H54 (cell line): ENCODE measurements around the gene ARFIP2.

Source experiments
- DNase-seq: peaks from one replicate; pipeline ENCODE4 v3.0.0; 2011; ENCODE audit warnings: low spot score, mixed read lengths; ENCODE audit not compliant: insufficient read length
- FAIRE-seq: peaks from 3 replicates; lab custom pipeline; 2011; peaks lifted over from hg19 to GRCh38; lab: Jason Lieb, UNC
- POLR2A ChIP-seq: IDR thresholded peaks from 2 replicates; pipeline ENCODE4 v1.6.1; 2011; ENCODE audit warnings: low read depth, mild to moderate bottlenecking, low read length

ARFIP2 gene

GRCh38 chr11:6443269-6444003 is 37.7 kb downstream of the ARFIP2 start:
- no peak for TF ChIP-seq POLR2A
- FAIRE-seq = no peak
- DNase-seq = peak; percentile 79

- DNase-seq (no peak), FAIRE-seq (no peak)
- no peak for TF ChIP-seq POLR2A
Measured at GRCh38 chr11:6442441-6442840, 38.7 kb downstream of the ARFIP2 start.

- FAIRE-seq = no peak
- TF ChIP-seq POLR2A = no peak
- no peak for DNase-seq
Measured at GRCh38 chr11:6440906-6441358, 40.2 kb downstream of the ARFIP2 start, which contains the start of gene HPX. Gene HPX, minus strand, starts transcription at chr11:6440987. Its CDS starts 24 bp downstream, at chr11:6440963.

GRCh38 chr11:6438979-6439571 is 42.1 kb downstream of the ARFIP2 start:
- FAIRE-seq = peak; percentile 50
- peak; percentile 56 for DNase-seq
- no peak for TF ChIP-seq POLR2A

- DNase-seq (no peak), FAIRE-seq (no peak)
- no peak for TF ChIP-seq POLR2A
Measured at GRCh38 chr11:6437993-6438392, 43.1 kb downstream of the ARFIP2 start.

GRCh38 chr11:6437423-6437822 is 43.7 kb downstream of the ARFIP2 start:
- no peak for TF ChIP-seq POLR2A
- DNase-seq = no peak
- FAIRE-seq = no peak

- DNase-seq (no peak), FAIRE-seq (no peak)
- no peak for TF ChIP-seq POLR2A
Measured at GRCh38 chr11:6433998-6434660, 47.0 kb downstream of the ARFIP2 start.

GRCh38 chr11:6431861-6432260 is 49.3 kb downstream of the ARFIP2 start:
- peak; percentile 94 for DNase-seq
- no peak for TF ChIP-seq POLR2A
- FAIRE-seq = peak; percentile 79

GRCh38 chr11:6427516-6427915 is 53.6 kb downstream of the ARFIP2 start:
- DNase-seq (no peak), FAIRE-seq (no peak)

More at GRCh38 chr11:6427516-6427915, 53.6 kb downstream of the ARFIP2 start:
- no peak for TF ChIP-seq POLR2A
